Karpas-422 (cell line): ENCODE results near the gene FBXO44. TPM values are rescaled to one million over a fixed set of nuclear protein-coding genes. Genes with fewer than 3 reads are reported as not detected.

Experiments
- DNase-seq: peaks from one replicate; pipeline ENCODE4 v3.0.0-alpha.2; 2015
- H2AFZ ChIP-seq: fragments of 200-600 bp; sonication (generic); 2 replicates; pipeline ENCODE4 v1.6.1; 2014; ENCODE audit warnings: antibody characterized with exemption, low read length, mixed read lengths
- H3K27ac ChIP-seq: fragments of 200-600 bp; sonication (generic); 2 replicates; pipeline ENCODE4 v1.5.1; 2014; ENCODE audit warnings: mild to moderate bottlenecking, low read length, moderate library complexity
- H3K27me3 ChIP-seq: fragments of 200-600 bp; sonication (generic); 2 replicates; pipeline ENCODE4 v1.6.1; 2014; ENCODE audit warnings: low read length, mixed read lengths
- H3K36me3 ChIP-seq: fragments of 200-600 bp; sonication (generic); 2 replicates; pipeline ENCODE4 v1.6.1; 2014; ENCODE audit warnings: low read length, mixed read lengths; ENCODE audit not compliant: insufficient read depth
- H3K4me1 ChIP-seq: fragments of 200-600 bp; sonication (generic); 2 replicates; pipeline ENCODE4 v1.6.1; 2014; ENCODE audit warnings: mild to moderate bottlenecking, low read length, mixed read lengths
- H3K4me2 ChIP-seq: fragments of 200-600 bp; sonication (generic); 2 replicates; pipeline ENCODE4 v1.6.1; 2014; ENCODE audit warnings: low read length, low read depth, mild to moderate bottlenecking; ENCODE audit not compliant: poor library complexity, severe bottlenecking
- H3K4me3 ChIP-seq: fragments of 200-600 bp; sonication (generic); 2 replicates; pipeline ENCODE4 v1.5.1; 2014; ENCODE audit warnings: mild to moderate bottlenecking, antibody characterized with exemption, low read length, mixed read lengths
- H3K79me2 ChIP-seq: fragments of 200-600 bp; sonication (generic); 2 replicates; pipeline ENCODE4 v1.6.1; 2014; ENCODE audit warnings: mild to moderate bottlenecking, low read length, mixed read lengths
- H3K9ac ChIP-seq: fragments of 200-600 bp; sonication (generic); 2 replicates; pipeline ENCODE4 v1.6.0; 2014; ENCODE audit warnings: low read length
- H3K9me2 ChIP-seq: fragments of 200-600 bp; sonication (generic), shearing (Covaris generic); replicated peaks from 2 replicates; pipeline ENCODE4 v1.6.0; 2014; ENCODE audit warnings: mild to moderate bottlenecking, low read length, moderate library complexity; ENCODE audit not compliant: insufficient read depth
- H3K9me3 ChIP-seq: fragments of 300-700, 200-600 bp; sonication (generic); 2 replicates; pipeline ENCODE4 v1.6.1; 2014; ENCODE audit warnings: low read length, mixed read lengths
- H4K20me1 ChIP-seq: fragments of 200-600 bp; sonication (generic); 2 replicates; pipeline ENCODE4 v1.6.1; 2014; ENCODE audit warnings: mild to moderate bottlenecking, antibody characterized with exemption, low read length, low read depth; ENCODE audit not compliant: insufficient read depth
- total RNA-seq: library from RNA; depleted of rRNA; stranded (reverse); fragments of >200 nt; shearing (Covaris generic); gene quantifications from 2 replicates; pipeline ENCODE4 v1.2.3, GENCODE V29; 2014; ENCODE audit warnings: low replicate concordance

The FBXO44 gene
- total RNA-seq, 1 experiment from 2014 or later: not detected

GRCh38 chr1:11671544-11672286 lies 17.0 kb downstream of the FBXO44 start:
- Histone ChIP-seq H3K36me3 (no peaks in the 10 kb centered on the region), H3K4me1 (no peaks in the 10 kb centered on the region), H4K20me1 (no peaks in the 10 kb centered on the region), H3K79me2 (no peaks in the 10 kb centered on the region), H3K9me2 (no peaks in the 10 kb centered on the region), H3K4me3 (no peak overlapping the region), H3K27ac (no peak overlapping the region), H3K4me2 (no peak overlapping the region), H3K9me3 (no peaks in the 10 kb centered on the region), H3K9ac (no peak overlapping the region), H2AFZ (no peak overlapping the region), H3K27me3 (no peaks in the 10 kb centered on the region)
- no peak for DNase-seq

GRCh38 chr1:11673089-11673769 lies 18.6 kb downstream of the FBXO44 start:
- H2AFZ ChIP-seq: no peak overlapping the region
- H3K4me3 ChIP-seq: no peak overlapping the region
- no peaks in the 10 kb centered on the region for H3K9me2 ChIP-seq
- H3K4me2 ChIP-seq: no peak overlapping the region
- no peaks in the 10 kb centered on the region for H3K36me3 ChIP-seq
- H3K9me3 ChIP-seq: no peaks in the 10 kb centered on the region
- no peaks in the 10 kb centered on the region for H3K4me1 ChIP-seq
- H3K9ac ChIP-seq: no peak overlapping the region
- no peaks in the 10 kb centered on the region for H4K20me1 ChIP-seq
- no peaks in the 10 kb centered on the region for H3K27me3 ChIP-seq
- no peak for DNase-seq
- no peak overlapping the region for H3K27ac ChIP-seq
- H3K79me2 ChIP-seq: no peaks in the 10 kb centered on the region

- H3K27me3 ChIP-seq: no peaks in the 10 kb centered on the region
- no peak overlapping the region for H3K9ac ChIP-seq
- H3K27ac ChIP-seq: no peak overlapping the region
- H4K20me1 ChIP-seq: no peaks in the 10 kb centered on the region
- H3K9me2 ChIP-seq: no peaks in the 10 kb centered on the region
- peaks cover 2% of the 10 kb centered on the region; the same call in 1 of the 2 replicates for H3K4me1 ChIP-seq
- no peaks in the 10 kb centered on the region for H3K9me3 ChIP-seq
- H3K4me2 ChIP-seq: no peak overlapping the region
- no peak overlapping the region for H2AFZ ChIP-seq
- no peak for DNase-seq
- no peak overlapping the region for H3K4me3 ChIP-seq
- H3K36me3 ChIP-seq: no peaks in the 10 kb centered on the region
- H3K79me2 ChIP-seq: peaks cover 3% of the 10 kb centered on the region; the same call in 1 of the 2 replicates
These were observed 19.8 kb downstream of the FBXO44 start for GRCh38 chr1:11674488-11674887.

GRCh38 chr1:11675325-11675724 lies 20.6 kb downstream of the FBXO44 start:
- no peak for DNase-seq
- Histone ChIP-seq H3K4me1 (peaks cover 10% of the 10 kb centered on the region), H2AFZ (no peak overlapping the region), H3K36me3 (no peaks in the 10 kb centered on the region), H3K27ac (no peak overlapping the region), H3K9me3 (no peaks in the 10 kb centered on the region), H3K27me3 (no peaks in the 10 kb centered on the region), H3K9me2 (no peaks in the 10 kb centered on the region), H3K4me2 (no peak overlapping the region), H3K79me2 (peaks cover 10% of the 10 kb centered on the region), H3K4me3 (no peak overlapping the region), H3K9ac (no peak overlapping the region), H4K20me1 (no peaks in the 10 kb centered on the region)

GRCh38 chr1:11676386-11677103 lies 21.9 kb downstream of the FBXO44 start:
- Histone ChIP-seq H3K4me3 (no peak overlapping the region), H3K27me3 (no peaks in the 10 kb centered on the region), H2AFZ (no peak overlapping the region), H3K9ac (no peak overlapping the region), H3K4me1 (peaks cover 12% of the 10 kb centered on the region), H3K36me3 (no peaks in the 10 kb centered on the region), H3K9me3 (no peaks in the 10 kb centered on the region), H3K79me2 (peaks cover 15% of the 10 kb centered on the region), H3K9me2 (no peaks in the 10 kb centered on the region), H4K20me1 (no peaks in the 10 kb centered on the region), H3K27ac (no peak overlapping the region), H3K4me2 (no peak overlapping the region)
- no peak for DNase-seq

- Histone ChIP-seq H3K9me2 (no peaks in the 10 kb centered on the region), H3K4me3 (no peak overlapping the region), H4K20me1 (no peaks in the 10 kb centered on the region), H3K27me3 (no peaks in the 10 kb centered on the region), H3K36me3 (no peaks in the 10 kb centered on the region), H3K27ac (no peak overlapping the region), H3K4me1 (peaks cover 31% of the 10 kb centered on the region), H3K9me3 (no peaks in the 10 kb centered on the region), H3K9ac (no peak overlapping the region), H3K4me2 (no peak overlapping the region), H3K79me2 (peaks cover 15% of the 10 kb centered on the region), H2AFZ (no peak overlapping the region)
- DNase-seq: no peak
These were observed 23.8 kb downstream of the FBXO44 start for GRCh38 chr1:11678442-11678841.

- peak; percentile 43 for DNase-seq
- peak overlapping the region; percentile 98; the same call in 1 of the 2 replicates for H2AFZ ChIP-seq
- H3K9ac ChIP-seq: peak overlapping the region; percentile 94
- no peaks in the 10 kb centered on the region for H3K27me3 ChIP-seq
- peaks cover 15% of the 10 kb centered on the region for H3K79me2 ChIP-seq
- H3K9me2 ChIP-seq: no peaks in the 10 kb centered on the region
- H3K4me2 ChIP-seq: peak overlapping the region; percentile 90
- no peaks in the 10 kb centered on the region for H3K9me3 ChIP-seq
- H3K27ac ChIP-seq: peak overlapping the region; percentile 91; the same call in 1 of the 2 replicates
- H3K4me3 ChIP-seq: peak overlapping the region; percentile 95
- H4K20me1 ChIP-seq: no peaks in the 10 kb centered on the region
- H3K36me3 ChIP-seq: no peaks in the 10 kb centered on the region
- H3K4me1 ChIP-seq: peaks cover 50% of the 10 kb centered on the region
These were observed 25.8 kb downstream of the FBXO44 start for GRCh38 chr1:11680270-11681070.
